ENCODE results near the gene BMPR2. TPM values are rescaled to one million over a fixed set of nuclear protein-coding genes. Genes with fewer than 3 reads are reported as not detected.

The BMPR2 gene
- total RNA-seq, 1 donor = 44.2 TPM

- Histone ChIP-seq H3K27me3 (ENCODE audit: insufficient read depth, low read length) (no peaks in the 10 kb centered on the region), H3K79me2 (ENCODE audit: insufficient read depth, low read length) (peaks cover 38% of the 10 kb centered on the region), H3K4me1 (ENCODE audit: insufficient read depth, low read length) (peaks cover 14% of the 10 kb centered on the region), H3K4me2 (ENCODE audit: insufficient read depth, low read length) (peak overlapping the region; percentile 95), H3K36me3 (ENCODE audit: insufficient read depth, low read length) (no peaks in the 10 kb centered on the region), H3K9me3 (ENCODE audit: low read depth, low read length) (no peaks in the 10 kb centered on the region), H3K27ac (ENCODE audit: low read depth, low read length) (peak overlapping the region; percentile 97), H4K20me1 (ENCODE audit: insufficient read depth, low read length) (peaks cover 23% of the 10 kb centered on the region), H3K4me3 (ENCODE audit: insufficient read depth, low read length) (peak overlapping the region; percentile 98), H2AFZ (ENCODE audit: low read length) (peak overlapping the region; percentile 90)
- TF ChIP-seq, protein P1, sequence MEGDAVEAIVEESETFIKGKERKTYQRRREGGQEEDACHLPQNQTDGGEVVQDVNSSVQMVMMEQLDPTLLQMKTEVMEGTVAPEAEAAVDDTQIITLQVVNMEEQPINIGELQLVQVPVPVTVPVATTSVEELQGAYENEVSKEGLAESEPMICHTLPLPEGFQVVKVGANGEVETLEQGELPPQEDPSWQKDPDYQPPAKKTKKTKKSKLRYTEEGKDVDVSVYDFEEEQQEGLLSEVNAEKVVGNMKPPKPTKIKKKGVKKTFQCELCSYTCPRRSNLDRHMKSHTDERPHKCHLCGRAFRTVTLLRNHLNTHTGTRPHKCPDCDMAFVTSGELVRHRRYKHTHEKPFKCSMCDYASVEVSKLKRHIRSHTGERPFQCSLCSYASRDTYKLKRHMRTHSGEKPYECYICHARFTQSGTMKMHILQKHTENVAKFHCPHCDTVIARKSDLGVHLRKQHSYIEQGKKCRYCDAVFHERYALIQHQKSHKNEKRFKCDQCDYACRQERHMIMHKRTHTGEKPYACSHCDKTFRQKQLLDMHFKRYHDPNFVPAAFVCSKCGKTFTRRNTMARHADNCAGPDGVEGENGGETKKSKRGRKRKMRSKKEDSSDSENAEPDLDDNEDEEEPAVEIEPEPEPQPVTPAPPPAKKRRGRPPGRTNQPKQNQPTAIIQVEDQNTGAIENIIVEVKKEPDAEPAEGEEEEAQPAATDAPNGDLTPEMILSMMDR (IDR thresholded peaks at IDR 0.05; ENCODE audit: extremely low read depth, low read depth, low read length) = no peak
- DNase-seq (ENCODE audit: insufficient read length, low spot score, missing footprints) = peak; percentile 91
Measured at GRCh38 chr2:202375033-202375608, 1.0 kb upstream of the BMPR2 start.

DNA sequence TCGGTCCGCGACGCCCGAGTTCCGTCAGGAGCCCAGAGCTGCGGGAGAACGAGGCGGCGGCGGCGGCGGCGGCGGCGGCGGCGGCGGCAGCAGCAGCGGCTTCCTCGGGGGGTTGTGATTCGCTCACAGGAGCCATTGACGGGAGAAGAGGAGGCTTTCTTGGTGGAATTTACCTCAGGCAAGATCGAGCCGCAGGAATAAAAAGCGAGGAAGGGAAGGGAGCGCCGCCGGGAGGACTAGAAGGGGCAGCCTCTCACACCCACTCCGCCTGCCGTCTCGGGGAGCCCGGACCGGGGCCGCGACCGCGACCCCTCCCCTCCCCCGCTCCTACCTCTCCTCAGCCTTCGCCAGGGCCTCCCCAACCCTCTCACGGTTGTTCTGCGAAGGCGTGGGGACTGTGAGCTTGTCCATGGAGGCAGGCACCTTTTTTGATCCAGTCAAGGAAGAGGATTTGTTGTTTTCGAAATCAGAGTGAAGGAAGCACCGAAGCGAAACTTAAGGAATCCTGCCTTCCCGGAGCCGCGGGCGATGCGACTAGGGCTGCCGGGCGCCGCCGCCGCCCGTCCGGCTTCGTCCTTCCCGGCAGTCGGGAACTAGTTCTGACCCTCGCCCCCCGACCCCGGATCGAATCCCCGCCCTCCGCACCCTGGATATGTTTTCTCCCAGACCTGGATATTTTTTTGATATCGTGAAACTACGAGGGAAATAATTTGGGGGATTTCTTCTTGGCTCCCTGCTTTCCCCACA, 506 bp downstream of the BMPR2 start:
- peak overlapping the region; percentile 74 for H2AFZ ChIP-seq (ENCODE audit: low read length)
- H3K27me3 ChIP-seq (ENCODE audit: insufficient read depth, low read length) = no peaks in the 10 kb centered on the region
- peak overlapping the region; percentile 98 for H3K4me3 ChIP-seq (ENCODE audit: insufficient read depth, low read length)
- no peaks in the 10 kb centered on the region for H3K36me3 ChIP-seq (ENCODE audit: insufficient read depth, low read length)
- peak overlapping the region; percentile 85 for H3K27ac ChIP-seq (ENCODE audit: low read depth, low read length)
- TF ChIP-seq, protein P1 (IDR thresholded peaks at IDR 0.05; ENCODE audit: extremely low read depth, low read depth, low read length) = no peak
- no peaks in the 10 kb centered on the region for H3K9me3 ChIP-seq (ENCODE audit: low read depth, low read length)
- DNase-seq (ENCODE audit: insufficient read length, low spot score, missing footprints) = no peak
- peaks cover 52% of the 10 kb centered on the region for H3K79me2 ChIP-seq (ENCODE audit: insufficient read depth, low read length)
- H4K20me1 ChIP-seq (ENCODE audit: insufficient read depth, low read length) = peaks cover 34% of the 10 kb centered on the region
- H3K4me2 ChIP-seq (ENCODE audit: insufficient read depth, low read length) = peak overlapping the region; percentile 85
- peaks cover 19% of the 10 kb centered on the region for H3K4me1 ChIP-seq (ENCODE audit: insufficient read depth, low read length)

- peak overlapping the region; percentile 85 for H3K4me2 ChIP-seq (ENCODE audit: insufficient read depth, low read length)
- peak overlapping the region; percentile 74 for H2AFZ ChIP-seq (ENCODE audit: low read length)
- peaks cover 59% of the 10 kb centered on the region for H3K79me2 ChIP-seq (ENCODE audit: insufficient read depth, low read length)
- H3K27ac ChIP-seq (ENCODE audit: low read depth, low read length) = peak overlapping the region; percentile 85
- H3K9me3 ChIP-seq (ENCODE audit: low read depth, low read length) = no peaks in the 10 kb centered on the region
- H3K4me3 ChIP-seq (ENCODE audit: insufficient read depth, low read length) = peak overlapping the region; percentile 98
- H4K20me1 ChIP-seq (ENCODE audit: insufficient read depth, low read length) = peaks cover 40% of the 10 kb centered on the region
- TF ChIP-seq, protein P1 (IDR thresholded peaks at IDR 0.05; ENCODE audit: extremely low read depth, low read depth, low read length) = no peak
- H3K4me1 ChIP-seq (ENCODE audit: insufficient read depth, low read length) = peaks cover 19% of the 10 kb centered on the region
- no peaks in the 10 kb centered on the region for H3K36me3 ChIP-seq (ENCODE audit: insufficient read depth, low read length)
- DNase-seq (ENCODE audit: insufficient read length, low spot score, missing footprints) = peak; percentile 81
- no peaks in the 10 kb centered on the region for H3K27me3 ChIP-seq (ENCODE audit: insufficient read depth, low read length)
Measured at GRCh38 chr2:202377207-202377761, 1.2 kb downstream of the BMPR2 start.

GRCh38 chr2:202378001-202378400, 1.9 kb downstream of the BMPR2 start:
- Histone ChIP-seq H3K36me3 (ENCODE audit: insufficient read depth, low read length) (no peaks in the 10 kb centered on the region), H3K4me3 (ENCODE audit: insufficient read depth, low read length) (peak overlapping the region; percentile 98), H3K9me3 (ENCODE audit: low read depth, low read length) (no peaks in the 10 kb centered on the region), H3K4me1 (ENCODE audit: insufficient read depth, low read length) (peaks cover 19% of the 10 kb centered on the region), H4K20me1 (ENCODE audit: insufficient read depth, low read length) (peaks cover 47% of the 10 kb centered on the region), H3K27me3 (ENCODE audit: insufficient read depth, low read length) (no peaks in the 10 kb centered on the region), H3K27ac (ENCODE audit: low read depth, low read length) (peak overlapping the region; percentile 85), H3K79me2 (ENCODE audit: insufficient read depth, low read length) (peaks cover 66% of the 10 kb centered on the region), H2AFZ (ENCODE audit: low read length) (peak overlapping the region; percentile 34), H3K4me2 (ENCODE audit: insufficient read depth, low read length) (peak overlapping the region; percentile 85)
- TF ChIP-seq, protein P1 (IDR thresholded peaks at IDR 0.05; ENCODE audit: extremely low read depth, low read depth, low read length) = no peak
- no peak for DNase-seq (ENCODE audit: insufficient read length, low spot score, missing footprints)

All from osteoblast (primary cell).